ENCODE data around the gene CTAGE4. TPM values are rescaled to one million over a fixed set of nuclear protein-coding genes. Genes with fewer than 3 reads are reported as not detected.

Gene CTAGE4
- total and polyA plus RNA-seq, 2 experiments from 2014 or later, result 4.3 to 10.1 TPM

- H3K4me1 Mint-ChIP-seq, result no peaks in the 10 kb centered on the region
- H4K20me1 ChIP-seq (replicated peaks; ENCODE audit: insufficient read depth), result no peaks in the 10 kb centered on the region
- H3K27me3 ChIP-seq (ENCODE audit: insufficient read depth), result no peaks in the 10 kb centered on the region
- H3K36me3 ChIP-seq (ENCODE audit: insufficient read depth), result no peaks in the 10 kb centered on the region
- ATAC-seq (no peak), DNase-seq (ENCODE audit: low spot score) (no peak)
- H3K4me3 ChIP-seq, result no peak overlapping the region
- H3K36me3 Mint-ChIP-seq (ENCODE audit: low read depth), result no peaks in the 10 kb centered on the region
- H3F3A ChIP-seq (replicated peaks; ENCODE audit: low read depth), result no peaks in the 10 kb centered on the region
- no peaks in the 10 kb centered on the region for H3K9me3 Mint-ChIP-seq
- H2AFZ ChIP-seq, result no peak overlapping the region
- H3K4me1 ChIP-seq (ENCODE audit: insufficient read depth), result no peaks in the 10 kb centered on the region
- no peaks in the 10 kb centered on the region for H3K9me2 ChIP-seq (ENCODE audit: insufficient read depth)
- H3K4me3 Mint-ChIP-seq, result no peak overlapping the region
- TF ChIP-seq ETS1 (IDR thresholded peaks at IDR 0.05), result no peak
- TF ChIP-seq ZNF462 (CRISPR knock-in tag; IDR thresholded peaks at IDR 0.05), result no peak
- TF ChIP-seq ZNF331 (CRISPR knock-in tag; IDR thresholded peaks at IDR 0.05; ENCODE audit: low read depth), result no peak
- no peak for TF ChIP-seq EZH2 (IDR thresholded peaks at IDR 0.05; ENCODE audit: low read depth, unreplicated experiment)
- TF ChIP-seq CREB1 (CRISPR knock-in tag; IDR thresholded peaks at IDR 0.05; ENCODE audit: low read depth), result no peak
- no peak for TF ChIP-seq POLR2AphosphoS5 (IDR thresholded peaks at IDR 0.05; ENCODE audit: low read depth)
- TF ChIP-seq REST (IDR thresholded peaks at IDR 0.05; ENCODE audit: unreplicated experiment), result no peak
- no peak for TF ChIP-seq ZNF114 (CRISPR knock-in tag; IDR thresholded peaks at IDR 0.05)
- no peak for TF ChIP-seq STAT1 (IDR thresholded peaks at IDR 0.05; ENCODE audit: unreplicated experiment)
- no peak for TF ChIP-seq EZH2phosphoT487 (IDR thresholded peaks at IDR 0.05; ENCODE audit: unreplicated experiment)
- no peak for TF ChIP-seq JUNB (IDR thresholded peaks at IDR 0.05; ENCODE audit: unreplicated experiment)
- no peak for TF ChIP-seq CTCF (conservative IDR thresholded peaks at IDR 0.05; ENCODE audit: low read depth in 2 of 2)
- TF ChIP-seq NANOG (IDR thresholded peaks at IDR 0.05; ENCODE audit: borderline replicate concordance), result no peak
- no peak overlapping the region for H3K27ac ChIP-seq (ENCODE audit: low read depth)
- no peaks in the 10 kb centered on the region for H3K79me2 ChIP-seq (replicated peaks; ENCODE audit: insufficient read depth)
- H3K27me3 Mint-ChIP-seq (ENCODE audit: insufficient read depth, low read depth, poor library complexity), result peaks cover 3% of the 10 kb centered on the region
- no peak overlapping the region for H3K27ac Mint-ChIP-seq
- H3K4me2 ChIP-seq, result no peak overlapping the region
These were observed 24.4 kb upstream of the CTAGE4 start for GRCh38 chr7:144158861-144159260.
